K562 (cell line): ENCODE data around the gene TRIM2. TPM values are rescaled to one million over a fixed set of nuclear protein-coding genes. Genes with fewer than 3 reads are reported as not detected.

Experiments
- ARID1B ChIP-seq: fragments of 450-650 bp; IDR thresholded peaks from 2 replicates; pipeline ENCODE4 v1.6.1; 2016; ENCODE audit warnings: antibody characterized with exemption, mild to moderate bottlenecking, inconsistent platforms
- BHLHE40 ChIP-seq: IDR thresholded peaks from 2 replicates; pipeline ENCODE4 v1.6.1; 2011; ENCODE audit warnings: low read length, improper control_type of control experiment
- CC2D1A ChIP-seq: fragments of 450-650 bp; IDR thresholded peaks from 2 replicates; pipeline ENCODE4 v1.6.1; 2017; ENCODE audit warnings: mild to moderate bottlenecking
- CTBP1 ChIP-seq: fragments of 450-650 bp; IDR thresholded peaks from 2 replicates; pipeline ENCODE4 v1.6.1; 2016; ENCODE audit warnings: borderline replicate concordance
- DNMT1 ChIP-seq: fragments of 450-650 bp; IDR thresholded peaks from 2 replicates; pipeline ENCODE4 v1.6.1; 2016; ENCODE audit warnings: antibody characterized with exemption, mild to moderate bottlenecking
- DPF2 ChIP-seq: fragments of 450-650 bp; IDR thresholded peaks from 2 replicates; pipeline ENCODE4 v1.6.1; 2016
- EP300 ChIP-seq: IDR thresholded peaks from 2 replicates; pipeline ENCODE4 v1.6.1; 2012; ENCODE audit warnings: low read length, improper control_type of control experiment
- FOXJ2 ChIP-seq: fragments of 200-800 bp; sonication (Bioruptor generic); IDR thresholded peaks from 2 replicates; pipeline ENCODE4 v1.6.1; 2016; ENCODE audit warnings: missing genetic modification characterization, missing compliant biosample characterization
- NCOA1 ChIP-seq: fragments of 450-650 bp; IDR thresholded peaks from 2 replicates; pipeline ENCODE4 v1.6.1; 2016; ENCODE audit warnings: low read depth
- NFIC ChIP-seq: fragments of 450-650 bp; IDR thresholded peaks from 2 replicates; pipeline ENCODE4 v1.6.1; 2017; ENCODE audit warnings: mild to moderate bottlenecking, inconsistent platforms
- RNF2 ChIP-seq: sonication (generic); IDR thresholded peaks from 2 replicates; pipeline ENCODE4 v1.6.1; 2016
- SMARCA4 ChIP-seq: fragments of 450-650 bp; IDR thresholded peaks from 2 replicates; pipeline ENCODE4 v1.6.1; 2016
- SOX6 ChIP-seq: fragments of 450-650 bp; IDR thresholded peaks from 2 replicates; pipeline ENCODE4 v1.6.1; 2014; ENCODE audit warnings: mild to moderate bottlenecking
- YY1 ChIP-seq, 3 experiments: IDR thresholded peaks; 2 replicates each; pipeline ENCODE4 v1.6.1; 2011; ENCODE audit warnings: low read length in 2 of 3, mild to moderate bottlenecking in 2 of 3, moderate library complexity in 2 of 3, borderline replicate concordance in 1 of 3, control low read depth in 1 of 3, low read depth in 1 of 3; ENCODE audit not compliant: insufficient read depth in 3 of 3, insufficient replicate concordance in 2 of 3, control insufficient read depth in 1 of 3, insufficient read length in 1 of 3; ENCODE audit errors: extremely low read depth in 1 of 3
- ZNF124 ChIP-seq: sonication (generic); formaldehyde crosslinking; IDR thresholded peaks from 2 replicates; pipeline ENCODE4 v1.8.1; 2022; ENCODE audit warnings: missing genetic modification reagents
- ZNF778 ChIP-seq: fragments of 450-650 bp; formaldehyde crosslinking; IDR thresholded peaks from 2 replicates; pipeline ENCODE4 v1.4.0; 2020; ENCODE audit warnings: mild to moderate bottlenecking, moderate library complexity
- polyA plus RNA-seq, 8 experiments: library from polyadenylated mRNA; depleted of rRNA in 4 of 8; stranded (reverse) in 5 of 8; unstranded in 3 of 8; fragments of >200 nt; fragmentation: Nextera tagmentation in 2 of 8; fragmentation: Illumina TruSeq in 1 of 8; extraction: Ambion mirVana in 2 of 8; extraction: Trizol in 1 of 8; gene quantifications; 2 replicates each; pipeline versions ENCODE4 v1.2.1 to v1.2.3, GENCODE V29; 2011 to 2014; ENCODE audit warnings: inconsistent platforms in 1 of 8, missing spikeins in 1 of 8
- total RNA-seq, 7 experiments: library from RNA; depleted of rRNA in 6 of 7; stranded (reverse); fragments of >200 nt in 6 of 7; fragmentation: Illumina TruSeq in 2 of 7; extraction: Trizol in 2 of 7; gene quantifications; 2 replicates each; pipeline versions ENCODE4 v1.2.1 to v1.2.3, GENCODE V29; 2011 to 2021; ENCODE audit warnings: low replicate concordance in 1 of 7
- TF ChIP-seq, protein P1 (sequence below), 3 experiments: IDR thresholded peaks in 2 of 3; conservative IDR thresholded peaks in 1 of 3; 2 replicates each; pipeline ENCODE4 v1.5.1; 2011 to 2012; ENCODE audit warnings: low read length in 3 of 3, mild to moderate bottlenecking in 3 of 3, control low read depth in 2 of 3, improper control_type of control experiment in 1 of 3, inconsistent platforms in 1 of 3, low read depth in 1 of 3, mixed read lengths in 1 of 3, moderate library complexity in 1 of 3; ENCODE audit not compliant: insufficient read depth in 2 of 3
- TF ChIP-seq, protein P2 (sequence below): fragments of 450-650 bp; formaldehyde crosslinking; IDR thresholded peaks from 2 replicates; pipeline ENCODE4 v1.4.0; 2020; ENCODE audit warnings: mild to moderate bottlenecking, moderate library complexity
- TF ChIP-seq, protein P3 (sequence below): fragments of 450-650 bp; IDR thresholded peaks from 2 replicates; pipeline ENCODE4 v1.6.1; 2017; ENCODE audit warnings: antibody characterized with exemption, mild to moderate bottlenecking
- TF ChIP-seq, protein P4 (sequence below): IDR thresholded peaks from 2 replicates; pipeline ENCODE4 v1.6.1; 2014; ENCODE audit warnings: antibody characterized with exemption

The TRIM2 gene
- total and polyA plus RNA-seq, 9 of the 15 experiments (the other 6 are each of a cell fraction or from before 2014, with no cell fraction given): 0.01 to 0.41 (median 0.13) TPM; not detected in 1

DNA sequence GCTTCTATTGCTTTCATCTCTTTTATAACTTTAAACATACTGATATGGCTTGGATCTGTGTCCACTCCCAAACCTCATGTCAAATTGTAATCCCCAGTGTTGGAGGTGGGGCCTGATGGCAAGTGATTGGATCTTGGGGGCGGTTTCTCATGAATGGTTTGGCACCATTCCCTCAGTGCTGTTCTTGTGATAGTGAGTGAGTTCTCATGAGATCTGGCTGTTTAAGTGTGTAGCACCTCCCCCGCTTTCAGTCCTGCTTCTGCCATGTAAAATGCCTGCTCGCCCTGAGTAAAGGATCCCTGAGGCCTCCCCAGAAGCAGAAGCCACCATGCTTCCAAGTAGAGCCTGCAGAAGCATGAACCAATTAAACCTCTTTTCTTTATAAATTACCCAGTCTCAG, 157.9 kb downstream of the TRIM2 start (continued):
- TF ChIP-seq RNF2: no peak
- peak; percentile 53; the same call in 1 of the 2 replicates for TF ChIP-seq SOX6
- TF ChIP-seq ZNF124 (CRISPR knock-in tag): no peak
- TF ChIP-seq NFIC: peak; percentile 94
- TF ChIP-seq, protein P1, sequence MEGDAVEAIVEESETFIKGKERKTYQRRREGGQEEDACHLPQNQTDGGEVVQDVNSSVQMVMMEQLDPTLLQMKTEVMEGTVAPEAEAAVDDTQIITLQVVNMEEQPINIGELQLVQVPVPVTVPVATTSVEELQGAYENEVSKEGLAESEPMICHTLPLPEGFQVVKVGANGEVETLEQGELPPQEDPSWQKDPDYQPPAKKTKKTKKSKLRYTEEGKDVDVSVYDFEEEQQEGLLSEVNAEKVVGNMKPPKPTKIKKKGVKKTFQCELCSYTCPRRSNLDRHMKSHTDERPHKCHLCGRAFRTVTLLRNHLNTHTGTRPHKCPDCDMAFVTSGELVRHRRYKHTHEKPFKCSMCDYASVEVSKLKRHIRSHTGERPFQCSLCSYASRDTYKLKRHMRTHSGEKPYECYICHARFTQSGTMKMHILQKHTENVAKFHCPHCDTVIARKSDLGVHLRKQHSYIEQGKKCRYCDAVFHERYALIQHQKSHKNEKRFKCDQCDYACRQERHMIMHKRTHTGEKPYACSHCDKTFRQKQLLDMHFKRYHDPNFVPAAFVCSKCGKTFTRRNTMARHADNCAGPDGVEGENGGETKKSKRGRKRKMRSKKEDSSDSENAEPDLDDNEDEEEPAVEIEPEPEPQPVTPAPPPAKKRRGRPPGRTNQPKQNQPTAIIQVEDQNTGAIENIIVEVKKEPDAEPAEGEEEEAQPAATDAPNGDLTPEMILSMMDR (IDR thresholded peaks at IDR 0.05 in 2 of 3, conservative IDR thresholded peaks at IDR 0.05 in 1 of 3; ENCODE audit: insufficient read depth in 2 of 3, low read depth in 1 of 3, low read length in 3 of 3): no peak
- TF ChIP-seq, protein P2, sequence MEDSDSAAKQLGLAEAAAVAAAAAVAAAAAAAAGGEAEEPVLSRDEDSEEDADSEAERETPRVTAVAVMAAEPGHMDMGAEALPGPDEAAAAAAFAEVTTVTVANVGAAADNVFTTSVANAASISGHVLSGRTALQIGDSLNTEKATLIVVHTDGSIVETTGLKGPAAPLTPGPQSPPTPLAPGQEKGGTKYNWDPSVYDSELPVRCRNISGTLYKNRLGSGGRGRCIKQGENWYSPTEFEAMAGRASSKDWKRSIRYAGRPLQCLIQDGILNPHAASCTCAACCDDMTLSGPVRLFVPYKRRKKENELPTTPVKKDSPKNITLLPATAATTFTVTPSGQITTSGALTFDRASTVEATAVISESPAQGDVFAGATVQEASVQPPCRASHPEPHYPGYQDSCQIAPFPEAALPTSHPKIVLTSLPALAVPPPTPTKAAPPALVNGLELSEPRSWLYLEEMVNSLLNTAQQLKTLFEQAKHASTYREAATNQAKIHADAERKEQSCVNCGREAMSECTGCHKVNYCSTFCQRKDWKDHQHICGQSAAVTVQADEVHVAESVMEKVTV: 0 out of 2 replicates have a peak, but pooled peaks have one; percentile 19
- TF ChIP-seq CTBP1: 0 out of 2 replicates have a peak, but pooled peaks have one; percentile 17
- no peak for TF ChIP-seq DNMT1
- TF ChIP-seq EP300: peak; percentile 55; the same call in 1 of the 2 replicates
- 0 out of 2 replicates have a peak, but pooled peaks have one; percentile 19 for TF ChIP-seq CC2D1A
- TF ChIP-seq DPF2: peak; percentile 62
- TF ChIP-seq BHLHE40: 0 out of 2 replicates have a peak, but pooled peaks have one; percentile 27
- TF ChIP-seq, protein P3, sequence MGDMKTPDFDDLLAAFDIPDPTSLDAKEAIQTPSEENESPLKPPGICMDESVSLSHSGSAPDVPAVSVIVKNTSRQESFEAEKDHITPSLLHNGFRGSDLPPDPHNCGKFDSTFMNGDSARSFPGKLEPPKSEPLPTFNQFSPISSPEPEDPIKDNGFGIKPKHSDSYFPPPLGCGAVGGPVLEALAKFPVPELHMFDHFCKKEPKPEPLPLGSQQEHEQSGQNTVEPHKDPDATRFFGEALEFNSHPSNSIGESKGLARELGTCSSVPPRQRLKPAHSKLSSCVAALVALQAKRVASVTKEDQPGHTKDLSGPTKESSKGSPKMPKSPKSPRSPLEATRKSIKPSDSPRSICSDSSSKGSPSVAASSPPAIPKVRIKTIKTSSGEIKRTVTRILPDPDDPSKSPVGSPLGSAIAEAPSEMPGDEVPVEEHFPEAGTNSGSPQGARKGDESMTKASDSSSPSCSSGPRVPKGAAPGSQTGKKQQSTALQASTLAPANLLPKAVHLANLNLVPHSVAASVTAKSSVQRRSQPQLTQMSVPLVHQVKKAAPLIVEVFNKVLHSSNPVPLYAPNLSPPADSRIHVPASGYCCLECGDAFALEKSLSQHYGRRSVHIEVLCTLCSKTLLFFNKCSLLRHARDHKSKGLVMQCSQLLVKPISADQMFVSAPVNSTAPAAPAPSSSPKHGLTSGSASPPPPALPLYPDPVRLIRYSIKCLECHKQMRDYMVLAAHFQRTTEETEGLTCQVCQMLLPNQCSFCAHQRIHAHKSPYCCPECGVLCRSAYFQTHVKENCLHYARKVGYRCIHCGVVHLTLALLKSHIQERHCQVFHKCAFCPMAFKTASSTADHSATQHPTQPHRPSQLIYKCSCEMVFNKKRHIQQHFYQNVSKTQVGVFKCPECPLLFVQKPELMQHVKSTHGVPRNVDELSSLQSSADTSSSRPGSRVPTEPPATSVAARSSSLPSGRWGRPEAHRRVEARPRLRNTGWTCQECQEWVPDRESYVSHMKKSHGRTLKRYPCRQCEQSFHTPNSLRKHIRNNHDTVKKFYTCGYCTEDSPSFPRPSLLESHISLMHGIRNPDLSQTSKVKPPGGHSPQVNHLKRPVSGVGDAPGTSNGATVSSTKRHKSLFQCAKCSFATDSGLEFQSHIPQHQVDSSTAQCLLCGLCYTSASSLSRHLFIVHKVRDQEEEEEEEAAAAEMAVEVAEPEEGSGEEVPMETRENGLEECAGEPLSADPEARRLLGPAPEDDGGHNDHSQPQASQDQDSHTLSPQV: peak; percentile 69
- no peak for TF ChIP-seq ZNF778 (CRISPR knock-in tag)
- peak; percentile 63; the same call in 1 of the 2 replicates for TF ChIP-seq SMARCA4
- 0 out of 2 replicates have a peak, but pooled peaks have one; percentile 10 for TF ChIP-seq NCOA1
- peak in 1 of 3 experiments; percentile 72 for TF ChIP-seq YY1 (IDR thresholded peaks at IDR 0.05; ENCODE audit: borderline replicate concordance in 1 of 3, control insufficient read depth in 1 of 3, extremely low read depth in 1 of 3, insufficient read depth in 3 of 3, insufficient read length in 1 of 3, insufficient replicate concordance in 2 of 3, low read depth in 1 of 3, low read length in 2 of 3)
- peak; percentile 63 for TF ChIP-seq FOXJ2 (tag)
- TF ChIP-seq ARID1B: peak; percentile 69
- TF ChIP-seq, protein P4, sequence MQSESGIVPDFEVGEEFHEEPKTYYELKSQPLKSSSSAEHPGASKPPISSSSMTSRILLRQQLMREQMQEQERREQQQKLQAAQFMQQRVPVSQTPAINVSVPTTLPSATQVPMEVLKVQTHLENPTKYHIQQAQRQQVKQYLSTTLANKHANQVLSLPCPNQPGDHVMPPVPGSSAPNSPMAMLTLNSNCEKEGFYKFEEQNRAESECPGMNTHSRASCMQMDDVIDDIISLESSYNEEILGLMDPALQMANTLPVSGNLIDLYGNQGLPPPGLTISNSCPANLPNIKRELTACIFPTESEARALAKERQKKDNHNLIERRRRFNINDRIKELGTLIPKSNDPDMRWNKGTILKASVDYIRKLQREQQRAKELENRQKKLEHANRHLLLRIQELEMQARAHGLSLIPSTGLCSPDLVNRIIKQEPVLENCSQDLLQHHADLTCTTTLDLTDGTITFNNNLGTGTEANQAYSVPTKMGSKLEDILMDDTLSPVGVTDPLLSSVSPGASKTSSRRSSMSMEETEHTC: no peak
